Neural crest cell (in vitro differentiated cells): ENCODE data around the gene DNAI4. TPM values are rescaled to one million over a fixed set of nuclear protein-coding genes. Genes with fewer than 3 reads are reported as not detected.
A peak's percentile ranks its signal among the peaks of the same experiment; 100 is the strongest.

Experiments used
- DNase-seq: peaks from one replicate; pipeline ENCODE4 v3.0.0; 2021; ENCODE audit warnings: low read depth, mixed read lengths, low spot score
- H3K27ac Mint-ChIP-seq: one replicate; pipeline ENCODE4 v1.8.0; 2021; ENCODE audit warnings: mild to moderate bottlenecking, mixed read lengths; ENCODE audit not compliant: unreplicated experiment
- H3K27me3 Mint-ChIP-seq: 2 replicates; pipeline ENCODE4 v1.8.0; 2021; ENCODE audit warnings: low read depth, mild to moderate bottlenecking, mixed read lengths
- H3K36me3 Mint-ChIP-seq: 2 replicates; pipeline ENCODE4 v1.8.0; 2021; ENCODE audit warnings: low read depth, mild to moderate bottlenecking, mixed read lengths
- H3K4me1 Mint-ChIP-seq: 2 replicates; pipeline ENCODE4 v1.8.0; 2021; ENCODE audit warnings: mixed read lengths
- H3K4me3 Mint-ChIP-seq: one replicate; pipeline ENCODE4 v1.8.0; 2021; ENCODE audit warnings: mild to moderate bottlenecking, mixed read lengths
- H3K9me3 Mint-ChIP-seq: 2 replicates; pipeline ENCODE4 v1.8.0; 2021; ENCODE audit warnings: mixed read lengths
- total RNA-seq: library from RNA; stranded (reverse); gene quantifications from 2 replicates; pipeline ENCODE4 v1.2.1, GENCODE V29; 2021
- TF ChIP-seq, protein P1 (sequence below): fragments of 200-600 bp; sonication (generic); conservative IDR thresholded peaks from 2 replicates; pipeline ENCODE4 v1.5.0; 2021; ENCODE audit warnings: antibody characterized with exemption, mild to moderate bottlenecking

Gene DNAI4
- total RNA-seq, 1 donor from 2014 or later: 8.0 TPM

DNA sequence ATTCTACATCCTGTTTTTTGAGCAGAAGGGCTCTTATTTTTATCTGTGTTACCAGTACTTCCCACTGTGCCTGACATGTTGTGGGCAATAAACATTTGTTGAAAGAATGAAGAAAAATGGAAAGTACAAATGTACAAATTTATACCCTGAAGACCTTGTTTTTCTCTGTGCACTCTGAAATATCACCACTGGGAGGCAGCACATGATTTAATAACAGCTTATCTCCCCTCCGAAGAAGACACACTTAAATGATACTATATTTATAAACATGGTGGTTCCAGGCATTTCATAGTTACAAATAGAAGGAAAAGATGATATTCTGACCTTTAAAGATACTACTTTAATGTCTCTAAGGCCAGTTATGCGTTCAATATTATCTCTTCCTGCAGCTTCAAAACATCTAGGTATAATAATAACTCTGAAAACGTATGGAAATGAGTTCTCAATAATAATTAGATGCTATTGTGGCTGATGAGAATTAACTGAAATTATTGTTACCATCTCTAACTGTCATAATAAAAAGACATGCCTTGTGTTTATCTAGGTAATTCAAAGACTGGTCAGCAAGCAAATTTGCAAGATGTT is 159.6 kb downstream of the DNAI4 start:
- Mint-ChIP-seq H3K4me3 (no peak overlapping the region), H3K36me3 (no peaks in the 10 kb centered on the region), H3K27ac (no peak overlapping the region), H3K9me3 (no peaks in the 10 kb centered on the region), H3K27me3 (no peaks in the 10 kb centered on the region), H3K4me1 (no peaks in the 10 kb centered on the region)
- peak; percentile 53 for DNase-seq
- TF ChIP-seq, protein P1, sequence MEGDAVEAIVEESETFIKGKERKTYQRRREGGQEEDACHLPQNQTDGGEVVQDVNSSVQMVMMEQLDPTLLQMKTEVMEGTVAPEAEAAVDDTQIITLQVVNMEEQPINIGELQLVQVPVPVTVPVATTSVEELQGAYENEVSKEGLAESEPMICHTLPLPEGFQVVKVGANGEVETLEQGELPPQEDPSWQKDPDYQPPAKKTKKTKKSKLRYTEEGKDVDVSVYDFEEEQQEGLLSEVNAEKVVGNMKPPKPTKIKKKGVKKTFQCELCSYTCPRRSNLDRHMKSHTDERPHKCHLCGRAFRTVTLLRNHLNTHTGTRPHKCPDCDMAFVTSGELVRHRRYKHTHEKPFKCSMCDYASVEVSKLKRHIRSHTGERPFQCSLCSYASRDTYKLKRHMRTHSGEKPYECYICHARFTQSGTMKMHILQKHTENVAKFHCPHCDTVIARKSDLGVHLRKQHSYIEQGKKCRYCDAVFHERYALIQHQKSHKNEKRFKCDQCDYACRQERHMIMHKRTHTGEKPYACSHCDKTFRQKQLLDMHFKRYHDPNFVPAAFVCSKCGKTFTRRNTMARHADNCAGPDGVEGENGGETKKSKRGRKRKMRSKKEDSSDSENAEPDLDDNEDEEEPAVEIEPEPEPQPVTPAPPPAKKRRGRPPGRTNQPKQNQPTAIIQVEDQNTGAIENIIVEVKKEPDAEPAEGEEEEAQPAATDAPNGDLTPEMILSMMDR: peak; percentile 84

Other genes with a start within 250 kb of the DNAI4 start
- gene DYNLT5, start 172.4 kb downstream of the DNAI4 start, total RNA-seq: 1.6 and 2.0 TPM in 2 replicates
- not detected in 2 replicates for gene INSL5, start 123.6 kb downstream of the DNAI4 start, total RNA-seq
- 29.0 and 31.4 TPM in 2 replicates for gene MIER1, start 134 bp upstream of the DNAI4 start, total RNA-seq
- 11.8 and 12.3 TPM in 2 replicates for gene SLC35D1, start 129.3 kb upstream of the DNAI4 start, total RNA-seq
- gene C1orf141, start 210.1 kb upstream of the DNAI4 start, total RNA-seq: not detected in 2 replicates
- not detected in 2 replicates for gene IL23R, start 241.6 kb upstream of the DNAI4 start, total RNA-seq